SK-N-MC (cell line): ENCODE measurements around the gene SAMD15.

Experiments
- DNase-seq: peaks from one replicate; pipeline ENCODE4 v3.0.0-alpha.2; 2011; ENCODE audit warnings: low read depth, low spot score
- H3K27ac ChIP-seq: fragments of 200-600 bp; sonication (generic); 2 replicates; pipeline ENCODE4 v1.5.1; 2016; ENCODE audit warnings: mixed run types
- H3K36me3 ChIP-seq: fragments of 200-600 bp; sonication (generic); 2 replicates; pipeline ENCODE4 v1.6.1; 2017; ENCODE audit warnings: antibody characterized with exemption, low read length, mixed read lengths; ENCODE audit not compliant: insufficient read depth
- H3K4me3 ChIP-seq: fragments of 200-600 bp; sonication (generic); 2 replicates; pipeline ENCODE4 v1.5.1; 2016
- H3K9ac ChIP-seq: fragments of 200-600 bp; sonication (generic); 2 replicates; pipeline ENCODE4 v1.8.0; 2017; ENCODE audit warnings: mixed run types, mixed read lengths; ENCODE audit not compliant: insufficient read length
- H3K9me3 ChIP-seq: fragments of 200-600 bp; sonication (generic); 2 replicates; pipeline ENCODE4 v1.6.1; 2017; ENCODE audit warnings: low read depth, mild to moderate bottlenecking, antibody characterized with exemption, low read length, moderate library complexity, mixed read lengths
- EZH2 ChIP-seq: fragments of 200-600 bp; sonication (generic); IDR thresholded peaks from one replicate; pipeline ENCODE4 v1.6.1; 2017; ENCODE audit warnings: antibody characterized with exemption
- FOXP2 ChIP-seq: optimal IDR thresholded peaks from 2 replicates; pipeline ENCODE3; 2011; ENCODE audit warnings: mild to moderate bottlenecking, moderate library complexity; ENCODE audit not compliant: insufficient read depth; ENCODE audit errors: extremely low read length, control extremely low read depth
- POLR2AphosphoS5 ChIP-seq: IDR thresholded peaks from 2 replicates; pipeline ENCODE4 v1.6.1; 2012; ENCODE audit warnings: mild to moderate bottlenecking, low read depth, low read length, borderline replicate concordance

SAMD15 gene

GRCh38 chr14:77423423-77423822 lies 46.2 kb downstream of the SAMD15 start, which contains the start of gene NOXRED1:
Gene NOXRED1, minus strand, starts transcription at chr14:77423523. Its CDS starts 634 bp downstream, at chr14:77422889.
- no peak within 1 kb of the TSS for H3K9ac ChIP-seq
- no peaks in the 10 kb centered on the region for H3K9me3 ChIP-seq
- no peak within 1 kb of the TSS for H3K4me3 ChIP-seq
- TF ChIP-seq FOXP2 (no peak), POLR2AphosphoS5 (no peak), EZH2 (no peak)
- H3K27ac ChIP-seq: no peak within 1 kb of the TSS
- peaks cover 15% of the 10 kb centered on the region; the same call in 1 of the 2 replicates for H3K36me3 ChIP-seq
- DNase-seq: no peak

GRCh38 chr14:77424862-77425261 lies 47.7 kb downstream of the SAMD15 start:
- TF ChIP-seq EZH2 (no peak), FOXP2 (no peak), POLR2AphosphoS5 (no peak)
- peaks cover 30% of the 10 kb centered on the region; the same call in 1 of the 2 replicates for H3K36me3 ChIP-seq

GRCh38 chr14:77426396-77426795 lies 49.2 kb downstream of the SAMD15 start:
- DNase-seq: no peak
- Histone ChIP-seq H3K9me3 (no peaks in the 10 kb centered on the region), H3K9ac (no peak overlapping the region), H3K36me3 (peaks cover 30% of the 10 kb centered on the region; the same call in 1 of the 2 replicates), H3K27ac (no peak overlapping the region), H3K4me3 (no peak overlapping the region)
- no peak for TF ChIP-seq POLR2AphosphoS5
- TF ChIP-seq EZH2: no peak
- TF ChIP-seq FOXP2: no peak

More at GRCh38 chr14:77424862-77425261, 47.7 kb downstream of the SAMD15 start:
- H3K27ac ChIP-seq: no peak overlapping the region
- H3K4me3 ChIP-seq: no peak overlapping the region
- H3K9me3 ChIP-seq: no peaks in the 10 kb centered on the region
- no peak overlapping the region for H3K9ac ChIP-seq
- DNase-seq: no peak

DNA sequence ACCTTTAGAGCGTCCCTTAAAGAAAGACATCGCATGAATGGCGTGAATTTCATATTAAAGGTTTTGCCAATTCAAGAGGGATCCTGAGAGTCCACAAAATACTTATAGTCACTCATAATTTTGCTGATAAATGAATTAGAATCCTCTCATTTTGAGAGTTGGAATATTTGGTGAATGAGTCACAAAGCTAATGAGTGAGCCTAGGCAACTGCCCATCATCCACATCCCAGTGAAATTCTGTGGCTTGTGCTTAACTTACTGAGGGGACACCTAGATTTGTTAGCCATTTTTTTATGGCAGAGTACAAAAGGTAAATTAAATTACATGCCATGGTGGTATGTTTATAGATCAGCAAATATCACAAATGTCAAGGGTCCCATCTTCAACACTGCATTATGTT lies 58.9 kb downstream of the SAMD15 start:
- Histone ChIP-seq H3K9me3 (no peaks in the 10 kb centered on the region), H3K36me3 (peaks cover 22% of the 10 kb centered on the region), H3K27ac (no peak overlapping the region), H3K9ac (no peak overlapping the region), H3K4me3 (no peak overlapping the region)
- no peak for DNase-seq
- TF ChIP-seq EZH2 (no peak), FOXP2 (no peak), POLR2AphosphoS5 (no peak)

DNA sequence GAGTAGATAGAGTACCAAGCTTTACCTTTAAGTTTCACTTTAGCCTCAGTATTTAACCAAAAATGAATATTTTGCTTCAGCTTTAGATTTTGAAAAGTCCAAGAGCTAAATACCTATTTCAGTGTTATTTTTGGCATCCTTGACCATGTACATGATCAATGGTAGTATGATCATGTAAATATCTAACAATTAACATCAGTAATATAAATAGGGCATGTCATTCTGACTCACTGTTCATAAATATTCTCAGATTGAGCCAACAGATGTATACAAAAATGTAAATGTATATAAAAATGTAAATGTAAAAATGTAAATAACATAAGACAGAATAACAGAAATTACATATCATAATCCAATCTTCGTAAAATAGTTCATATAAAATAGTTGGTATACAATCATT lies 61.4 kb downstream of the SAMD15 start:
- H3K9me3 ChIP-seq: no peaks in the 10 kb centered on the region
- peaks cover 38% of the 10 kb centered on the region for H3K36me3 ChIP-seq
- TF ChIP-seq FOXP2 (no peak), POLR2AphosphoS5 (no peak), EZH2 (no peak)
- no peak for DNase-seq
- no peak overlapping the region for H3K4me3 ChIP-seq
- H3K9ac ChIP-seq: no peak overlapping the region
- H3K27ac ChIP-seq: no peak overlapping the region

GRCh38 chr14:77439861-77440260 lies 62.7 kb downstream of the SAMD15 start:
- H3K36me3 ChIP-seq: peaks cover 37% of the 10 kb centered on the region
- no peaks in the 10 kb centered on the region for H3K9me3 ChIP-seq
- DNase-seq: no peak
- no peak overlapping the region for H3K9ac ChIP-seq
- no peak for TF ChIP-seq POLR2AphosphoS5
- TF ChIP-seq FOXP2: no peak
- TF ChIP-seq EZH2: no peak
- H3K4me3 ChIP-seq: no peak overlapping the region
- H3K27ac ChIP-seq: no peak overlapping the region
